H9 (cell line): ENCODE measurements around the gene OR6K3. TPM values are rescaled to one million over a fixed set of nuclear protein-coding genes. Genes with fewer than 3 reads are reported as not detected.

Experiments
- DNase-seq: peaks from one replicate; pipeline ENCODE4 v3.0.0-alpha.2; 2017
- H2AFZ ChIP-seq: one replicate; pipeline ENCODE4 v1.6.1; 2013; ENCODE audit warnings: mild to moderate bottlenecking, low read length, control low read depth, moderate library complexity
- H2AK5ac ChIP-seq: 2 replicates; pipeline ENCODE4 v1.6.1; 2013; ENCODE audit warnings: low read length, control low read depth, mixed read lengths; ENCODE audit not compliant: insufficient read length
- H2BK120ac ChIP-seq: one replicate; pipeline ENCODE4 v1.6.1; 2013; ENCODE audit warnings: low read depth, mild to moderate bottlenecking, low read length, control low read depth, inconsistent platforms; ENCODE audit not compliant: poor library complexity, severe bottlenecking
- H2BK12ac ChIP-seq: 2 replicates; pipeline ENCODE4 v1.6.1; 2013; ENCODE audit warnings: low read length, control low read depth, mixed read lengths, low read depth; ENCODE audit not compliant: insufficient read length
- H2BK15ac ChIP-seq: 2 replicates; pipeline ENCODE4 v1.6.1; 2013; ENCODE audit warnings: low read depth, low read length, control low read depth
- H2BK20ac ChIP-seq: one replicate; pipeline ENCODE4 v1.6.1; 2013; ENCODE audit warnings: low read depth, mild to moderate bottlenecking, low read length, control low read depth, inconsistent platforms; ENCODE audit not compliant: poor library complexity, severe bottlenecking
- H2BK5ac ChIP-seq: 2 replicates; pipeline ENCODE4 v1.6.1; 2013; ENCODE audit warnings: low read length, control low read depth, mixed read lengths; ENCODE audit not compliant: insufficient read length
- H3K14ac ChIP-seq: 2 replicates; pipeline ENCODE4 v1.6.1; 2013; ENCODE audit warnings: low read length, control low read depth; ENCODE audit not compliant: insufficient read depth
- H3K18ac ChIP-seq: 2 replicates; pipeline ENCODE4 v1.6.1; 2013; ENCODE audit warnings: low read depth, mild to moderate bottlenecking, mixed read lengths, low read length, control low read depth; ENCODE audit not compliant: insufficient read length
- H3K23ac ChIP-seq: 2 replicates; pipeline ENCODE4 v1.6.1; 2013; ENCODE audit warnings: low read length, control low read depth, mixed read lengths, low read depth; ENCODE audit not compliant: insufficient read length
- H3K23me2 ChIP-seq: 2 replicates; pipeline ENCODE4 v1.6.1; 2013; ENCODE audit warnings: low read depth, mild to moderate bottlenecking, mixed read lengths, low read length, control low read depth; ENCODE audit not compliant: insufficient read length, poor library complexity, severe bottlenecking
- H3K27ac ChIP-seq: 2 replicates; pipeline ENCODE4 v1.5.1; 2013; ENCODE audit warnings: low read length, control low read depth, mixed read lengths, low read depth; ENCODE audit not compliant: insufficient read length
- H3K27me3 ChIP-seq: 2 replicates; pipeline ENCODE4 v1.6.1; 2013; ENCODE audit warnings: low read length, control low read depth, inconsistent platforms; ENCODE audit not compliant: insufficient read depth
- H3K4ac ChIP-seq: 2 replicates; pipeline ENCODE4 v1.6.1; 2013; ENCODE audit warnings: low read depth, mild to moderate bottlenecking, control low read depth, inconsistent platforms, low read length, moderate library complexity
- H3K4me1 ChIP-seq: 2 replicates; pipeline ENCODE4 v1.6.1; 2013; ENCODE audit warnings: low read length, control low read depth, inconsistent platforms; ENCODE audit not compliant: insufficient read depth
- H3K4me2 ChIP-seq: 2 replicates; pipeline ENCODE4 v1.6.1; 2013; ENCODE audit warnings: low read length, control low read depth, mixed read lengths; ENCODE audit not compliant: insufficient read length, insufficient read depth
- H3K56ac ChIP-seq: 2 replicates; pipeline ENCODE4 v1.6.1; 2013; ENCODE audit warnings: low read depth, mild to moderate bottlenecking, mixed read lengths, low read length, control low read depth; ENCODE audit not compliant: insufficient read length
- H3K79me1 ChIP-seq: 2 replicates; pipeline ENCODE4 v1.6.1; 2013; ENCODE audit warnings: low read depth, mild to moderate bottlenecking, moderate library complexity, low read length, control low read depth, inconsistent platforms; ENCODE audit not compliant: insufficient read depth, poor library complexity, severe bottlenecking
- H3K79me2 ChIP-seq: 2 replicates; pipeline ENCODE4 v1.6.1; 2013; ENCODE audit warnings: low read length, control low read depth, inconsistent platforms; ENCODE audit not compliant: insufficient read depth
- H3K9ac ChIP-seq: 2 replicates; pipeline ENCODE4 v1.6.1; 2013; ENCODE audit warnings: low read length, control low read depth, mixed read lengths; ENCODE audit not compliant: insufficient read length; ENCODE audit errors: extremely low read depth
- H3K9me3 ChIP-seq: one replicate; pipeline ENCODE4 v1.6.1; 2013; ENCODE audit warnings: low read depth, low read length, inconsistent platforms; ENCODE audit not compliant: control insufficient read depth
- H3T11ph ChIP-seq: one replicate; pipeline ENCODE4 v1.6.1; 2013; ENCODE audit warnings: mild to moderate bottlenecking, low read length, control low read depth, inconsistent platforms
- H4K20me1 ChIP-seq: one replicate; pipeline ENCODE4 v1.6.1; 2013; ENCODE audit not compliant: control insufficient read depth, insufficient read length, insufficient read depth
- H4K5ac ChIP-seq: 2 replicates; pipeline ENCODE4 v1.6.1; 2013; ENCODE audit warnings: low read depth, mild to moderate bottlenecking, mixed read lengths, low read length, control low read depth; ENCODE audit not compliant: insufficient read length
- H4K8ac ChIP-seq: replicated peaks from 2 replicates; pipeline ENCODE4 v1.6.1; 2013; ENCODE audit warnings: low read length, control low read depth, mixed read lengths, low read depth; ENCODE audit not compliant: insufficient read length
- H4K91ac ChIP-seq: 2 replicates; pipeline ENCODE4 v1.6.1; 2013; ENCODE audit warnings: low read depth, mild to moderate bottlenecking, moderate library complexity, mixed read lengths, low read length, control low read depth; ENCODE audit not compliant: insufficient read length
- H3K27ac Mint-ChIP-seq, 3 experiments: 2 replicates in 2 of 3; 3 replicates in 1 of 3; pipeline ENCODE4 v1.8.0; 2020 to 2021; ENCODE audit warnings: mixed read lengths in 3 of 3, mild to moderate bottlenecking in 1 of 3, moderate library complexity in 1 of 3
- H3K27me3 Mint-ChIP-seq: 2 replicates; pipeline ENCODE4 v1.8.0; 2021; ENCODE audit warnings: low read depth, mild to moderate bottlenecking, moderate library complexity, mixed read lengths
- H3K36me3 Mint-ChIP-seq, 3 experiments: 2 replicates in 2 of 3; 3 replicates in 1 of 3; pipeline ENCODE4 v1.8.0; 2020 to 2021; ENCODE audit warnings: low read depth in 3 of 3, mixed read lengths in 3 of 3; ENCODE audit not compliant: insufficient read depth in 1 of 3
- H3K4me1 Mint-ChIP-seq, 2 experiments: 2 replicates each; pipeline ENCODE4 v1.8.0; 2020; ENCODE audit warnings: mixed read lengths in 2 of 2
- H3K4me3 Mint-ChIP-seq, 2 experiments: 2 replicates in 1 of 2; 3 replicates in 1 of 2; pipeline ENCODE4 v1.8.0; 2020 to 2021; ENCODE audit warnings: mild to moderate bottlenecking in 2 of 2, mixed read lengths in 2 of 2, moderate library complexity in 1 of 2
- H3K9me3 Mint-ChIP-seq, 2 experiments: 2 replicates in 1 of 2; 3 replicates in 1 of 2; pipeline ENCODE4 v1.8.0; 2020; ENCODE audit warnings: mild to moderate bottlenecking in 2 of 2, mixed read lengths in 2 of 2, moderate library complexity in 1 of 2
- CTCF ChIP-seq: fragments of 200-600 bp; sonication (generic); conservative IDR thresholded peaks from 3 replicates; pipeline ENCODE4 v1.8.0; 2021; ENCODE audit warnings: antibody characterized with exemption, mild to moderate bottlenecking
- total RNA-seq: library from RNA; stranded (reverse); gene quantifications from 2 replicates; pipeline ENCODE4 v1.2.1, GENCODE V29; 2021

The OR6K3 gene
- total RNA-seq, 1 experiment from 2014 or later: not detected

- Histone ChIP-seq H3T11ph (no peak overlapping the region), H3K18ac (no peak overlapping the region), H2BK15ac (no peak overlapping the region), H4K20me1 (no peaks in the 10 kb centered on the region), H3K27ac (no peak overlapping the region), H3K9ac (no peak overlapping the region), H3K79me1 (no peaks in the 10 kb centered on the region), H2BK120ac (no peak overlapping the region), H2BK5ac (no peak overlapping the region), H3K56ac (no peak overlapping the region), H4K91ac (no peak overlapping the region), H3K27me3 (no peaks in the 10 kb centered on the region), H3K4ac (no peak overlapping the region), H3K14ac (no peak overlapping the region), H3K9me3 (no peaks in the 10 kb centered on the region), H2AK5ac (no peak overlapping the region), H3K79me2 (no peaks in the 10 kb centered on the region), H3K23ac (no peak overlapping the region), H2BK20ac (no peak overlapping the region), H4K5ac (no peak overlapping the region), H3K23me2 (no peaks in the 10 kb centered on the region), H4K8ac (no peak overlapping the region), H3K4me2 (no peak overlapping the region), H2AFZ (no peak overlapping the region), H2BK12ac (no peak overlapping the region), H3K4me1 (no peaks in the 10 kb centered on the region)
- Mint-ChIP-seq H3K4me1 (no peaks in the 10 kb centered on the region), H3K27me3 (no peaks in the 10 kb centered on the region; the same call in 1 of the 2 replicates), H3K27ac (no peak overlapping the region), H3K36me3 (no peaks in the 10 kb centered on the region), H3K4me3 (no peak overlapping the region), H3K9me3 (no peaks in the 10 kb centered on the region; a peak in 1 of 5 replicates)
- no peak for TF ChIP-seq CTCF
- DNase-seq: no peak
Observed at GRCh38 chr1:158687037-158687436, 33.5 kb downstream of the OR6K3 start.
